Measurements from ENCODE around the gene MPL. TPM values are rescaled to one million over a fixed set of nuclear protein-coding genes. Genes with fewer than 3 reads are reported as not detected.

The MPL gene
- total RNA-seq, 1 donor from 2014 or later = not detected

DNA sequence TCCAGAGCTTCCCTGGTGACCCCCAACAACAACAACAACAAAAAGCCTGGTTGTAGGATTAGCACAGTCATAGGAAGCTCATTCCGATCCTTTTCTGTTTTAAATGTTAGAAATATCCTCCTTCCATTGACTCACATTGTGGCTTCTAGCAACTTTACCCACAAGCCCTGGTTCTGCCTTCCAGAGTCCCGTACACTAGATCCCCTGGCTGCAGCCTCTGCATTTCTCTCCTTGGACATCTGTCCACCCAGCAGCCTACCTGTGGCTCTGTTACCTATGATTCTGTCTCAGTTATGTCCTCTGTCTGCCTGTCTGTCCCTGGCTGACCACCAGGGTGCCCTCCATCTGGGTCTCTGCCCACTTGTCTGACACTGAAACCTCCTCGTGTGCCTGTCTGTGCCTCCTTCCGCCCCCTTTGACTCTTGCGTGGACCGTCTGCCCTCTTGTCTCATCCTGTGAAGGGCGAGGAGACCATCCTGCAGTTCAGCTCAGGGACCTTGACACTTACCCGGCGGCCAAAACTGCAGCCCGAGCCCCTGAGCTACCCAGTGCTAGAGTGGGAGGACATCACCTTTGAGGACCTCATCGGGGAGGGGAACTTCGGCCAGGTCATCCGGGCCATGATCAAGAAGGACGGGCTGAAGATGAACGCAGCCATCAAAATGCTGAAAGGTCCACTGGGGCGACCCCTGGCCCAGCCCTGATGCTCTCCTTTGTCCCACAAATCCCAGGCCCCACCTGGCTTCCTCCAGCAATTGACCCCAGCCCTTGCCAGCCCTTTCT is 20.7 kb upstream of the MPL start:
- no peak overlapping the region for H3K4me3 ChIP-seq (ENCODE audit: low read depth, low read length)
- TF ChIP-seq, protein P1, sequence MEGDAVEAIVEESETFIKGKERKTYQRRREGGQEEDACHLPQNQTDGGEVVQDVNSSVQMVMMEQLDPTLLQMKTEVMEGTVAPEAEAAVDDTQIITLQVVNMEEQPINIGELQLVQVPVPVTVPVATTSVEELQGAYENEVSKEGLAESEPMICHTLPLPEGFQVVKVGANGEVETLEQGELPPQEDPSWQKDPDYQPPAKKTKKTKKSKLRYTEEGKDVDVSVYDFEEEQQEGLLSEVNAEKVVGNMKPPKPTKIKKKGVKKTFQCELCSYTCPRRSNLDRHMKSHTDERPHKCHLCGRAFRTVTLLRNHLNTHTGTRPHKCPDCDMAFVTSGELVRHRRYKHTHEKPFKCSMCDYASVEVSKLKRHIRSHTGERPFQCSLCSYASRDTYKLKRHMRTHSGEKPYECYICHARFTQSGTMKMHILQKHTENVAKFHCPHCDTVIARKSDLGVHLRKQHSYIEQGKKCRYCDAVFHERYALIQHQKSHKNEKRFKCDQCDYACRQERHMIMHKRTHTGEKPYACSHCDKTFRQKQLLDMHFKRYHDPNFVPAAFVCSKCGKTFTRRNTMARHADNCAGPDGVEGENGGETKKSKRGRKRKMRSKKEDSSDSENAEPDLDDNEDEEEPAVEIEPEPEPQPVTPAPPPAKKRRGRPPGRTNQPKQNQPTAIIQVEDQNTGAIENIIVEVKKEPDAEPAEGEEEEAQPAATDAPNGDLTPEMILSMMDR (conservative IDR thresholded peaks at IDR 0.05; ENCODE audit: low read depth, low read length) = peak; percentile 12
- no peak for DNase-seq (ENCODE audit: low read depth)

DNA sequence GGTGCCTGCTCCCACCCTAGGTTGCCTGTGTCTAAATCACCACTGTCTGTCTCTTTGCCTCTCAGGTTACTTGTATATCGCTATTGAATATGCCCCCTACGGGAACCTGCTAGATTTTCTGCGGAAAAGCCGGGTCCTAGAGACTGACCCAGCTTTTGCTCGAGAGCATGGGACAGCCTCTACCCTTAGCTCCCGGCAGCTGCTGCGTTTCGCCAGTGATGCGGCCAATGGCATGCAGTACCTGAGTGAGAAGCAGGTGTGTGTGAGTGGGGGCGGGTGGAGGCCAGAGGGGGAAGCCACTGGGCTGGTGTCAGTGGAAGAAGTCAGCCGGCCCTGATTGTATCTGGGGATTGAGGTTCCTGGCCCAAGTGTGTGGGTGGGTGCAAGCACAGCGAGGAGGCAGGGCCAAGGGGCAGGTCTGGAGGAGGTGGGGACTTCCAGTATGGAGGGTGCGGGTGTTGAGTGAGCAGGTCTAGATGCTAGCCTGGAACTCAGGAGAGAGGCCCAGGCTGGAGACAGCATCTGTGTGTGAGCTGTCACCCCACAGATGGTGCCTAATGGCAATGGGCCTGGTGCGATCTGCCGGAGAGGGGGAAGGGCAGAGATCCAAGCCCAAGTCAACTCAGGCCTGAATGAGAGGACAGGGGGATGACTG is 19.7 kb upstream of the MPL start:
- DNase-seq (ENCODE audit: low read depth) = no peak
- H3K4me3 ChIP-seq (ENCODE audit: low read depth, low read length) = no peak overlapping the region
- TF ChIP-seq, protein P1 (conservative IDR thresholded peaks at IDR 0.05; ENCODE audit: low read depth, low read length) = no peak

DNA sequence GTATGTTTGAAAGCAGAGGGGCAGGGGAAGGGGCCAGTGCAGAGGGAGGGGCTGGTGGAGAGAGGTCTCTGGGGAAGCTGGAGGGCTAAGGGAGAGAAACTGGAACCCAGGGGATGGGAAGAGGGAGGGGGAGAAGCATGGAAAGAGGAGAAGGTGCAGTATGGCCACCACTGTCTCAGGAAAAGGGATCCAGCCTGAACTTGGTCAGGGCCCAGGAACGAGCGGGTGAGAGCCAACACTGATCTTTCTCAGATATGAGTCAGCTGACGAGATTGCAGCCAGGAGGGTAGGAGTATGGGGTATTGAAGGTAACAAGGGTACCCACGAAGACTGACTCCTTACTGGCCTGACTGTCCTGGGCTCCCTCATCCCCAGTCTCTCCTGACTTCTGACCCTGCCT is 18.8 kb upstream of the MPL start:
- no peak for DNase-seq (ENCODE audit: low read depth)
- TF ChIP-seq, protein P1 (conservative IDR thresholded peaks at IDR 0.05; ENCODE audit: low read depth, low read length) = no peak
- no peak overlapping the region for H3K4me3 ChIP-seq (ENCODE audit: low read depth, low read length)

DNA sequence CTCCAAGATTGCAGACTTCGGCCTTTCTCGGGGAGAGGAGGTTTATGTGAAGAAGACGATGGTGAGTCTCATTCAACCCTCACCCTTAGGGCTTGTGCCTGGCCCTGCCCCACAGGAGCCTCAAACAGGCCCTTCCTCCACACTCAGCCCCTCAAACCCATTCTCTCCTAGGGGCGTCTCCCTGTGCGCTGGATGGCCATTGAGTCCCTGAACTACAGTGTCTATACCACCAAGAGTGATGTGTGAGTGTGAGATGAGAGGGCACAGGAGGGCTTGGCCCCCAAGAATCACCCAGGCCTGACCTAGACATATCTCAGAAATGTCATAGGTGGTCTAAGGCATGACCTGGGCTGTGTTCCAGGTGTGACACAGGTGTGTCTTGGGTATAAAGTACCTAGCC is 18.3 kb upstream of the MPL start:
- TF ChIP-seq, protein P1 (conservative IDR thresholded peaks at IDR 0.05; ENCODE audit: low read depth, low read length) = no peak
- no peak for DNase-seq (ENCODE audit: low read depth)
- no peak overlapping the region for H3K4me3 ChIP-seq (ENCODE audit: low read depth, low read length)

DNA sequence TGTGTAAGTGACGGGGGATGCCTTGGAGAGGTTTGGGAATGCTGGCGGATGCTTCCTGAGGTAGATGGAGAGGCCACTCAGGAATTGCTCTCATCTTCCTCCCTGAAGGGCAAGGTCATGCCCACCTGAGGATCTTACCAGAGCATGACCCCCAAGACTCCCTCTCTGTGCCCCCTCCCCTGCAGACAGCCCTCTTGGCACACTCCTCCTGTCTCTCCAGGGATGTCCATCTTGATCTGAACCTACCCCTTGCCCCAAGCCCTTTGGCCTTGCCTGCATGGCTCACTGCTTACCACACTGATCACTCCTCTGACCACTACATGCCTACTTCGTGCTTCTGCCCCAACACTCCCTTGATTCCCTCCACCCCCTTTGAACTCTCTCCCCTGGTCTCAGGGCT is 17.9 kb upstream of the MPL start:
- TF ChIP-seq, protein P1 (conservative IDR thresholded peaks at IDR 0.05; ENCODE audit: low read depth, low read length) = no peak

DNA sequence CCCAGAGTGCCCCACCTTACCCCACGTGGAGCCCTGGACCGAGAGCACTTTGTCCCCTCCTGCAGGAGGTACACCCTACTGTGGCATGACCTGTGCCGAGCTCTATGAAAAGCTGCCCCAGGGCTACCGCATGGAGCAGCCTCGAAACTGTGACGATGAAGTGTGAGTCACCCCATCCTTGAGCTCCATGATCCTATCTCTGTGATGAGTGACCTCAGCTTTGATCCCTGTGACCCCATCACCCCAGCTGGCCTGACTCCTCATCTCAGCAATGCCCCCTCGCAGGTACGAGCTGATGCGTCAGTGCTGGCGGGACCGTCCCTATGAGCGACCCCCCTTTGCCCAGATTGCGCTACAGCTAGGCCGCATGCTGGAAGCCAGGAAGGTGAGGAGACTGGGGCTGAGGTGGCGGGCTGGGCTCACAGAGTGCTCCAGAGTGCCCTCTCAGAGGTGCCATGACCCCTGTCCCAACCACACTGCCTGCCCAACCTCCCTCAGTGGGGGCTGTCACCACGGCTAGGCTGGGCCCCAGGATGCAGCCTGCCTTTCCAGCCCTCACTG is 16.2 kb upstream of the MPL start:
- TF ChIP-seq, protein P1 (conservative IDR thresholded peaks at IDR 0.05; ENCODE audit: low read depth, low read length) = no peak
- H3K4me3 ChIP-seq (ENCODE audit: low read depth, low read length) = no peak overlapping the region
- DNase-seq (ENCODE audit: low read depth) = no peak

More for the DNA sequence above, 17.9 kb upstream of the MPL start:
- DNase-seq (ENCODE audit: low read depth) = no peak
- no peak overlapping the region for H3K4me3 ChIP-seq (ENCODE audit: low read depth, low read length)
